MCF 10A (cell line): ENCODE measurements around the gene NNT. TPM values are rescaled to one million over a fixed set of nuclear protein-coding genes. Genes with fewer than 3 reads are reported as not detected.

Experiments used
- BruUV-seq: library from RNA; stranded (reverse); fragments of 400-500 nt; replicated peaks from 2 replicates; lab custom pipeline; 2021; lab: Mats Ljungman, UMichigan
- CTCF ChIA-PET: fragments of 300-600 bp; sonication (Branson Sonifier 250); formaldehyde crosslinking; extraction: SDS; loops from one replicate; lab custom pipeline; 2021; ENCODE audit warnings: antibody characterized with exemption, inconsistent platforms; lab: Yijun Ruan, JAX
- POLR2A ChIA-PET: fragments of 300-600, 350-650 bp; sonication (Branson Sonifier 250); formaldehyde crosslinking; extraction: SDS; loops from one replicate; lab custom pipeline; 2020; ENCODE audit warnings: antibody characterized with exemption, inconsistent platforms; lab: Yijun Ruan, JAX
- DNase-seq: peaks from one replicate; pipeline ENCODE4 v3.0.0-alpha.2; 2018; ENCODE audit not compliant: unreplicated experiment
- H3K27ac Mint-ChIP-seq: one replicate; pipeline ENCODE4 v1.8.0; 2022; ENCODE audit warnings: mild to moderate bottlenecking, low read depth, mixed read lengths; ENCODE audit not compliant: unreplicated experiment
- H3K27me3 Mint-ChIP-seq: one replicate; pipeline ENCODE4 v1.8.0; 2022; ENCODE audit warnings: mixed read lengths; ENCODE audit not compliant: insufficient read depth, unreplicated experiment
- H3K36me3 Mint-ChIP-seq: one replicate; pipeline ENCODE4 v1.8.0; 2022; ENCODE audit warnings: mild to moderate bottlenecking, moderate library complexity, mixed read lengths; ENCODE audit not compliant: insufficient read depth, unreplicated experiment
- H3K4me1 Mint-ChIP-seq: one replicate; pipeline ENCODE4 v1.8.0; 2022; ENCODE audit warnings: mixed read lengths; ENCODE audit not compliant: insufficient read depth, unreplicated experiment
- H3K4me3 Mint-ChIP-seq: one replicate; pipeline ENCODE4 v1.8.0; 2022; ENCODE audit warnings: mild to moderate bottlenecking, moderate library complexity, mixed read lengths; ENCODE audit not compliant: unreplicated experiment
- H3K9me3 Mint-ChIP-seq: one replicate; pipeline ENCODE4 v1.8.0; 2022; ENCODE audit warnings: mixed read lengths; ENCODE audit not compliant: unreplicated experiment
- CTCF ChIP-seq: fragments of 200-600 bp; IDR thresholded peaks from one replicate; pipeline ENCODE4 v1.8.0; 2022; ENCODE audit warnings: antibody characterized with exemption, mild to moderate bottlenecking; ENCODE audit not compliant: unreplicated experiment
- intact Hi-C: fragments of 100-400 bp; cut with micrococcal nuclease; formaldehyde crosslinking; loops from 2 replicates; pipeline ENCODE4 v1.14.1; 2022
- total RNA-seq: library from RNA; stranded (reverse); gene quantifications from 2 replicates; pipeline ENCODE4 v1.2.3, GENCODE V29; 2022

NNT gene
- total RNA-seq, 1 experiment from 2014 or later = 52.3 TPM

DNA sequence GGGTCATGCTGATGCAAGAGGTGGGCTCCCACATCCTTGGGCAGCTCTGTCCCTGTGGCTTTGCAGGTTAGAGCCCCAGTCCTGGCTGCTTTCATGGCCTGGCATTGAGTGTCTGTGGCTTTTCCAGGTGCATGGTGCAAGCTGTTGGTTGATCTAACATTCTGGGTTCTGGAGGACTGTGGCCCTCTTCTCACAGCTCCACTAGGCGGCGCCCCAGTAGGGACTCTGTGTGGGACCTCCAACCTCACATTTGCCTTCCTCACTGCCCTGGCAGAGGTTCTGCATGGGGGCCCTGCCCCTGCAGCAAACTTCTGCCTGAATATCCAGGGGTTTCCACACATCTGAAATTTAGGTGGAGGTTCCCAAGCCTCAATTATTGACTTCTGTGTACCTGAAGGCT lies 150.1 kb downstream of the NNT start:
- H3K9me3 Mint-ChIP-seq = peaks cover 37% of the 10 kb centered on the region
- H3K27me3 Mint-ChIP-seq = no peaks in the 10 kb centered on the region
- ChIA-PET POLR2A (no interaction called here), CTCF (no interaction called here)
- H3K36me3 Mint-ChIP-seq = no peaks in the 10 kb centered on the region
- TF ChIP-seq CTCF = no peak
- no peak for DNase-seq
- no peak overlapping the region for H3K4me3 Mint-ChIP-seq
- intact Hi-C loops = no loop called here
- no peak overlapping the region for H3K27ac Mint-ChIP-seq
- BruUV-seq = no TSS peak
- H3K4me1 Mint-ChIP-seq = no peaks in the 10 kb centered on the region

Other genes with a start within 250 kb of the NNT start
- gene CCL28, start 190.8 kb upstream of the NNT start, total RNA-seq = 1.6 and 2.2 TPM in 2 replicates
- gene TMEM267, start 119.3 kb upstream of the NNT start, total RNA-seq = 18.4 and 19.5 TPM in 2 replicates
- 3.9 and 5.9 TPM in 2 replicates for gene C5orf34, start 88.0 kb upstream of the NNT start, total RNA-seq
- gene PAIP1, start 46.1 kb upstream of the NNT start, total RNA-seq = 105 and 116 TPM in 2 replicates